ENCODE data around the gene VEGFB.

Gene VEGFB

DNA sequence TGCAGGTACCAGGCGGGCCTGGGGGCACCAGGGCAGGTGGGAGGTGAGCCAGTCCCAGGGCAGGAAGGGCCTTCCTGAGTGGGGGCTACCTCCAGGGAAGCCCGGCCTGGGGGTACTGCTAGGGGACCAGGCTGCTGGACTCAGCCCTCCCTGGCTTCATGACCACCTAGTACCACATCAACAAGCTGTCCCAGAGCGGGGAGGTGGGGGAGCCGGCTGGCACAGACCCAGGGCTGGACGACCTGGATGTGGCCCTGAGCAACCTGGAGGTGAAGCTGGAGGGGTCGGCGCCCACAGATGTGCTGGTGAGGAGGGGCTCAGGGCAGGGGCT, 15.1 kb upstream of the VEGFB start:
- no peak for DNase-seq (ENCODE audit: low read depth in 1 of 2, low spot score in 1 of 2)
- no peak for TF ChIP-seq JUND (IDR thresholded peaks at IDR 0.05; ENCODE audit: low read depth)
- in situ Hi-C loops (cut with HindIII; ENCODE audit: low pct_unique_long_range_greater_than_20kb, low sequenced_read_pairs): no loop called here

DNA sequence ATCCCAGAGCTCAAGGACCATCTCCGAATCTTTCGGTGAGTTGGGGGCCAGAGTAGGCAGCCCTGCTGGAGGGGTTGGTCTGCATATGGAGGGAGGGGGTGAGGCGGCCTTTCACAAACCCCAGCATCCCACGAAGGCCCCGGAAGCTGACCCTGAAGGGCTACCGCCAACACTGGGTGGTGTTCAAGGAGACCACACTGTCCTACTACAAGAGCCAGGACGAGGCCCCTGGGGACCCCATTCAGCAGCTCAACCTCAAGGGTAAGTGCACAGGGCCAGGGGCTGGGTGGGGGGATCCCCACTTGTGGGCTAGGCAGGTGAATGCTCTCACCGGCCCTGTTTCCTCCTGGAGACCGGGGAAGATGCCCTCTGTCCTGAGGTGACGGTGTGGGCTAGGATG, 14.6 kb upstream of the VEGFB start:
- no peak for DNase-seq (ENCODE audit: low read depth in 1 of 2, low spot score in 1 of 2)
- in situ Hi-C loops (cut with HindIII; ENCODE audit: low pct_unique_long_range_greater_than_20kb, low sequenced_read_pairs): no loop called here
- no peak for TF ChIP-seq JUND (IDR thresholded peaks at IDR 0.05; ENCODE audit: low read depth)

DNA sequence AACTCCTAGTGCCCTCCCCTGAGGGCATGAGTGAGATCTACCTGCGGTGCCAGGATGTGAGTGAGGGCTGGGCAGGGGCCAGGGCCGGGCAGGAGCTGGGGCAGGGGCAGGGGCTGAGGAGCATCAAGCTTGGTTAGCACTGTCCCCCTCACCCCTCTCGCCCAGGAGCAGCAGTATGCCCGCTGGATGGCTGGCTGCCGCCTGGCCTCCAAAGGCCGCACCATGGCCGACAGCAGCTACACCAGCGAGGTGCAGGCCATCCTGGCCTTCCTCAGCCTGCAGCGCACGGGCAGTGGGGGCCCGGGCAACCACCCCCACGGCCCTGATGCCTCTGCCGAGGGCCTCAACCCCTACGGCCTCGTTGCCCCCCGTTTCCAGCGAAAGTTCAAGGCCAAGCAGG, 14.1 kb upstream of the VEGFB start:
- no peak for TF ChIP-seq JUND (IDR thresholded peaks at IDR 0.05; ENCODE audit: low read depth)
- no peak for DNase-seq (ENCODE audit: low read depth in 1 of 2, low spot score in 1 of 2)
- in situ Hi-C loops (cut with HindIII; ENCODE audit: low pct_unique_long_range_greater_than_20kb, low sequenced_read_pairs): no loop called here

DNA sequence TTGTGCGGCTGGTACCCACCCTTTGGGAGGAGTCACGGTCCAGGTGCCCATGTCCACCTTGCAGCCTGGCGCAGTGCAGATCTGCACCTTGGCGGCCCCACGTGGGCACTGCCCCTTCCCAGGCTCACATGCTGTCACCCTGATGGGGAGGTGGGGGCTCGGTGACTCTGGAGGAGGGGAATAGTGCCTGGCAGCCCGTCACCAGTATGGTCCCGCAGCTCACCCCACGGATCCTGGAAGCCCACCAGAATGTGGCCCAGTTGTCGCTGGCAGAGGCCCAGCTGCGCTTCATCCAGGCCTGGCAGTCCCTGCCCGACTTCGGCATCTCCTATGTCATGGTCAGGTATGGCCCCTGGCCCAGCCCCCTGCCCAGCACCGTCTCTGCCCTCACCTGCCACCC, 13.6 kb upstream of the VEGFB start:
- no peak for DNase-seq (ENCODE audit: low read depth in 1 of 2, low spot score in 1 of 2)
- TF ChIP-seq JUND (IDR thresholded peaks at IDR 0.05; ENCODE audit: low read depth): no peak
- in situ Hi-C loops (cut with HindIII; ENCODE audit: low pct_unique_long_range_greater_than_20kb, low sequenced_read_pairs): no loop called here

DNA sequence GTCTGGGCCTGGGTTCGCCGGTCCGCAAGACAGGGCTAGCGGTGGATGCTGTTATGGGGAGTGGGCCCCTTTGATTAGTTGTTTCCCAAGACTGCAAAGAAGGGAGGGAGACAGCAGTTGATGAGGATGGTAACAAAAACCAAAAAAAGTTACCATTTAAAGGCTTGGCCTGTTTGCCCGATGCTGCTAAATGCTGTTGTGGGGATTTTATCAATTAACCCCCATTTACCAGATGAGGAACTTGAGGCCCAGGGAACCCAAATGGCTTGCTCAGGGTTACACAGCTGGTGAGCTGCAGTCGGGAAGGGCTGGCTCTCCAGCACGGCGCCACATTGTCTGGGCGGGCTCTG, 11.8 kb upstream of the VEGFB start:
- DNase-seq (ENCODE audit: low read depth in 1 of 2, low spot score in 1 of 2): no peak
- no peak for TF ChIP-seq JUND (IDR thresholded peaks at IDR 0.05; ENCODE audit: low read depth)
- in situ Hi-C loops (cut with HindIII; ENCODE audit: low pct_unique_long_range_greater_than_20kb, low sequenced_read_pairs): no loop called here

DNA sequence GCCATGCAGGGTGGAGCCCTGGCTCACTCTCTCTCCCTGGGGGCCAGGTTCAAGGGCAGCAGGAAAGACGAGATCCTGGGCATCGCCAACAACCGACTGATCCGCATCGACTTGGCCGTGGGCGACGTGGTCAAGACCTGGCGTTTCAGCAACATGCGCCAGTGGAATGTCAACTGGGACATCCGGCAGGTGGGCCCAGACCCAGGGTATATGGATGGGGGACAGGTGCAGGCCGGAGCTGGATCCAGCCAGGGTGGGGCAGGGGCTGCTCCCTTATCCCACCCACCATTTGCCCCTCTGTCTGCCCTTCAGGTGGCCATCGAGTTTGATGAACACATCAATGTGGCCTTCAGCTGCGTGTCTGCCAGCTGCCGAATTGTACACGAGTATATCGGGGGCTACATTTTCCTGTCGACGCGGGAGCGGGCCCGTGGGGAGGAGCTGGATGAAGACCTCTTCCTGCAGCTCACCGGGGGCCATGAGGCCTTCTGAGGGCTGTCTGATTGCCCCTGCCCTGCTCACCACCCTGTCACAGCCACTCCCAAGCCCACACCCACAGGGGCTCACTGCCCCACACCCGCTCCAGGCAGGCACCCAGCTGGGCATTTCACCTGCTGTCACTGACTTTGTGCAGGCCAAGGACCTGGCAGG, 11.3 kb upstream of the VEGFB start:
- DNase-seq (ENCODE audit: low read depth in 1 of 2, low spot score in 1 of 2): no peak
- in situ Hi-C loops (cut with HindIII; ENCODE audit: low pct_unique_long_range_greater_than_20kb, low sequenced_read_pairs): no loop called here
- TF ChIP-seq JUND (IDR thresholded peaks at IDR 0.05; ENCODE audit: low read depth): no peak

DNA sequence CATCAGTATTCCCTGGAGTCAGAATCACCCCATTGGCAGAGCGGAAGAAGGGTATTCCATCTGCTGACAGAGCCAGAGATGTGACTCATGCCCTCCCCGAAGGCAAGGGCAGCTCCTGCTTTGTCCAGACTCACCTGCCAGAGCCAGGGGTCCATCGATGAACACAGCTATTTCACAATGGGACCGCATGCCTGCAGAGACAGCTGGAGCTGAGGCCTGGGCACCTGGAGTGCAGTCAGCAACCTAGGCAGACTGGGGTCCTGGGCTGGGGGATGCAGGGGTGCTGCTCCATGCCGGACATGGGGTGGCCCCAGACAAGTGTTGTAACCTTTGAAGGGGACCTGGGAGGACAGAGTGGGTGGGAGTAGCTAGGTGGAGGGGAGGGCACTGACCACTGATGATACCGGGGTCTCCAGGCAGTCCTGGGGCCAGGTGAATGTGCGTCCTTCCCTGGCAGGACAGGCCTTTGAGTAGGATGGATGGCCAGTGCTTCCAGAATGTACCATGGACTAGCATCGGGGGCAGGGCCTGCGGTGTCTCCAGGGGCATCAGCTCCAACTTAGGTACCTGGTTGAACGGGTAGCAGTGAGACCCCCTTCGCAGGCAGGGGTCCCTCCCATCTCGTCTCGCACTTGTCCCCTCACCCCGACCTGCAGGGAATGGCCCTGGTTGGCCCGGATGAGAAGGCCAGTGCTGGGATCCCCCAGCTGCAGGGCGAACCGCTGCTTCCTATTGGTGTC, 10.1 kb upstream of the VEGFB start:
- in situ Hi-C loops (cut with HindIII; ENCODE audit: low pct_unique_long_range_greater_than_20kb, low sequenced_read_pairs): no loop called here
- no peak for DNase-seq (ENCODE audit: low read depth in 1 of 2, low spot score in 1 of 2)
- TF ChIP-seq JUND (IDR thresholded peaks at IDR 0.05; ENCODE audit: low read depth): no peak

DNA sequence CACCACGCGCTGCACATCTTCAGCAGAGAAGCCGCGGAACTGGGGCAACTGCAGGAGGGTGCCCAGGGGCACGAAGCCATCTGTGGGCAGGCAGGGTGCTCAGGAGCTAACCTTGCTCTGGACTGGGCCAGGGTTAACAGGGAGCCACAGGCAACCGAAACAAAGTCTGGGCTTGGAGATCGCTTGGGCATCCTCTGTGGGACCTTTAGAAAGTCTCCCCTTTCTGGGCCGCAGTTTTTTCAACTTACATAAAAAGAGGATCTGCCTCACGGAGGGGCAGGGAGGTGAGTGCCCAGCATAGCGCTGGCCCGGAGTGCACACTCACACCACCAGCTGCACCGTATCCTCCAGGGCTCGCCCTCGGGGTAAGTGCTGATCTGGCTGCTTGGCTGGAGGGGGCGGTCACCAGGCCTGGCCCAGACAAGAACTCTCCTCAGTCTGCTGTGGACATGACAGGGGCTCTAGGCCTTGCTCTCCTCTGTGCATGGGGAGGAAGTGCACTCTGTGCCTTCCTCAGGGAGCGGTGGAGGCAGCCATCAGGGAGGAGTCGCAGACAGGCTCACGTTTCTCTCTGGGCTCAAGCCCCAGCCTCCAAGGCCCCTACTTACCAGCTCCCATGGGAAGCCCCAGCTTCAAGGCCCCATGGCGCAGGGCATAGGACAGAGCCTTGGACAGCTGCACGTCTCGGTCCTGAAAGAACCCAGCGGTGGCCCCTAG, 9.3 kb upstream of the VEGFB start:
- TF ChIP-seq JUND (IDR thresholded peaks at IDR 0.05; ENCODE audit: low read depth): no peak
- no peak for DNase-seq (ENCODE audit: low read depth in 1 of 2, low spot score in 1 of 2)
- in situ Hi-C loops (cut with HindIII; ENCODE audit: low pct_unique_long_range_greater_than_20kb, low sequenced_read_pairs): no loop called here

DNA sequence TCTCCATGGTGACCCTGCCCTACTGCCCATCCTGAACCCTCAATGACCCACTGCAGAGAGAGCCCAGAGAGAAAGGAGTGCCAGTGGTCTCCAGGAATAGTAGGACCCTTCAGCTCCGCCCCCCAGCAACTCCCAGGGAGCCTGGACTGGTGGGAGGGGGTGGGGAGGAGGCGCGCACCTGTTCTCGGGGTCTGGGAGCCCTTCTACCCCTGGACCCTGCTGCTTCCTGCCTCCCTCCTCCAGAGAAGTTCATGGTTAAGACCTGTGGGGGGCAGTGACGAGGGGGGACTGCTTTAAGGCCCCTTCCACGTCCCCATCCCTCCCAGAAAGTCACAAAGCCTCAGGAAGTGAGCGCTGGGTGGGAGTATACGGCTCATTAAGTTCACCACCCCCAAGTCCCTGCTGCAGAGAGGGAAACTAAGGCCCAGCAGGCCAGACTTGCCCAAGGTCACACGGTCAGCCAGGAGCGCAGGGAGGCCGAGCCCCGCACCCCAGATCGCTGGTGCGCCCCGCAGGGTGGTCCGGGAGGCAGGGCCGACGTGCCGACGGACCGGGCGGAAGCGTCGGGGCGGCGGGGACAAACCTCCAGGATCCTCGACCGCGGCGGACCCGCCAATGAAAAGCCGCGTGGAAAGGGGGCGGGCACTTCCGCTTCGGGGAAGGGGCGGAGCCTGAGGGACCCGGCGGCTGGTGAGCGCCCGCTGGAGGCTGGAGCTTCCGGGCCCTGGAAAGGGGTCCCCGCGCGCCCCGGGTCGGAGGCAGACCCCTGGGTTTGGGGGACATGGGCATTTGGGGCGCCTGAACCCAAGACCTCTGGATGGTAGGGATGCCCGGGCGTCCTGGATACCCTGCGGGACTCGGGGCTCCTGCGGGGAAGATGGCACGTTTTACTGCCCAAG, 8.5 kb upstream of the VEGFB start, which contains the start of the genes NUDT22 and TRPT1:
Gene NUDT22, plus strand, starts transcription at position 667 of the 899 bp plus-strand sequence. CDS start 379 bp downstream, outside the sequence.
Gene TRPT1, minus strand, starts transcription at position 579 of the 899 bp plus-strand sequence. Its CDS starts 326 bp downstream, at position 253.
- DNase-seq (ENCODE audit: low read depth in 1 of 2, low spot score in 1 of 2): peak; percentile 92 to 97
- in situ Hi-C loops (cut with HindIII; ENCODE audit: low pct_unique_long_range_greater_than_20kb, low sequenced_read_pairs): no loop called here
- no peak for TF ChIP-seq JUND (IDR thresholded peaks at IDR 0.05; ENCODE audit: low read depth)

DNA sequence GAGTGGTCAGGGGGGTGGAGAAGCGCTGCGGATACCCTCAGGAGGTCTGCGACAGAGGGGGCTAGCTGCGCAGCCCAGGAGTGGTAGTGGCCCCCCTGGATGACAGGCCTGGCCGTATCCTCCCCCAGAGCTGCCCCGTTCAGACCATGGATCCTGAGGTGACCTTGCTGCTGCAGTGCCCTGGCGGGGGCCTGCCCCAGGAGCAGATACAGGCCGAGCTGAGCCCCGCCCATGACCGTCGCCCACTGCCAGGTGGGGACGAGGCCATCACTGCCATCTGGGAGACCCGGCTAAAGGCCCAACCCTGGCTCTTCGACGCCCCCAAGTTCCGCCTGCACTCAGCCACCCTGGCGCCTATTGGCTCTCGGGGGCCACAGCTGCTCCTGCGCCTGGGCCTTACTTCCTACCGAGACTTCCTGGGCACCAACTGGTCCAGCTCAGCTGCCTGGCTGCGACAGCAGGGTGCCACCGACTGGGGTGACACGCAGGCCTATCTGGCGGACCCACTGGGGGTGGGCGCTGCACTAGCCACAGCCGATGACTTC, 7.8 kb upstream of the VEGFB start:
- in situ Hi-C loops (cut with HindIII; ENCODE audit: low pct_unique_long_range_greater_than_20kb, low sequenced_read_pairs): no loop called here
- DNase-seq (ENCODE audit: low read depth in 1 of 2, low spot score in 1 of 2): no peak
- no peak for TF ChIP-seq JUND (IDR thresholded peaks at IDR 0.05; ENCODE audit: low read depth)

DNA sequence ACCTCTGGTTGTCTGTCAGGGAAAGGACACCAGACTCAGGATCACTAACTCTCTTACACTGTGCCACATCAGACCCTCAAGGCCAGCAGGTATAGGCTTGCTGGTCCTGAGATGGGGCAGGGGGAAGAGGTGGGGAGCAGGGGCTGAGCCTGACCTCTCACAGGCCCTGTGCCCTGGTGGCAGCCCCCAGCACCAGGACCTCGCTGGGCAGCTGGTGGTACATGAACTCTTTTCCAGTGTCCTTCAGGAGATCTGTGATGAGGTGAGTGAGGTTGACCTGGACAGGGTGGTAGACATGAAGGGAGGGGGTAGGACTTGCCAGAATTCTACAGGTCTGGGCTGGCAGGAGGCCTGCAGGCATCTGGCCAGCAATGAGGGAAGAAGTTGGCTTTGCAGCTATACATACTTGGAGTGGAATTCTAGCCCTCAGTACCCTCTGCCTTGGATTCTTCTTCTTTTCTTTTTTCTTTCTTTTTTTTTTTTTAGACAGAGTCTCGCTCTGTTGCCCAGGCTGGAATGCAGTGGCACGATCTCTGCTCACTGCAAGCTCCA, 6.9 kb upstream of the VEGFB start:
- DNase-seq (ENCODE audit: low read depth in 1 of 2, low spot score in 1 of 2): peak in 1 of 2 experiments; percentile 48
- no peak for TF ChIP-seq JUND (IDR thresholded peaks at IDR 0.05; ENCODE audit: low read depth)
- in situ Hi-C loops (cut with HindIII; ENCODE audit: low pct_unique_long_range_greater_than_20kb, low sequenced_read_pairs): no loop called here

All from T47D (cell line).